SU-DHL-6 (cell line): Measurements from ENCODE around the gene TSPAN13.

Source experiments
- H2AFZ ChIP-seq: fragments of 200-600 bp; sonication (generic); 2 replicates; pipeline ENCODE4 v1.6.1; 2014; ENCODE audit warnings: low read depth, mild to moderate bottlenecking, moderate library complexity, mixed read lengths, antibody characterized with exemption, low read length; ENCODE audit not compliant: severe bottlenecking
- H3F3A ChIP-seq: fragments of 200-600 bp; shearing (Covaris generic); 2 replicates; pipeline ENCODE4 v1.6.0; 2016; ENCODE audit warnings: antibody characterized with exemption, mild to moderate bottlenecking; ENCODE audit not compliant: insufficient read depth
- H3K27ac ChIP-seq: fragments of 200-600 bp; sonication (generic); 2 replicates; pipeline ENCODE4 v1.5.1; 2016; ENCODE audit warnings: low read depth, mild to moderate bottlenecking, low read length, moderate library complexity, mixed read lengths
- H3K27me3 ChIP-seq: fragments of 200-600 bp; sonication (generic), shearing (Covaris generic); 2 replicates; pipeline ENCODE4 v1.6.0; 2014; ENCODE audit warnings: mild to moderate bottlenecking, low read length
- H3K36me3 ChIP-seq: fragments of 200-600 bp; sonication (generic); 2 replicates; pipeline ENCODE4 v1.6.1; 2014; ENCODE audit warnings: mild to moderate bottlenecking, low read length, mixed read lengths
- H3K4me2 ChIP-seq: fragments of 300-600, 200-600 bp; shearing (Covaris generic), sonication (generic); 2 replicates; pipeline ENCODE4 v1.6.0; 2014; ENCODE audit warnings: low read length, low read depth, mild to moderate bottlenecking; ENCODE audit not compliant: poor library complexity, severe bottlenecking
- H3K4me3 ChIP-seq: fragments of 200-600 bp; sonication (generic); 2 replicates; pipeline ENCODE4 v1.5.1; 2014; ENCODE audit warnings: antibody characterized with exemption, low read length, mild to moderate bottlenecking, mixed read lengths; ENCODE audit not compliant: insufficient read depth, poor library complexity, severe bottlenecking
- H3K79me2 ChIP-seq: fragments of 200-600 bp; sonication (generic); 2 replicates; pipeline ENCODE4 v1.6.1; 2014; ENCODE audit warnings: mild to moderate bottlenecking, low read length, moderate library complexity; ENCODE audit not compliant: insufficient read depth
- H3K9ac ChIP-seq: fragments of 200-600 bp; sonication (generic); 2 replicates; pipeline ENCODE4 v1.7.0; 2014; ENCODE audit warnings: mild to moderate bottlenecking, low read length
- H3K9me2 ChIP-seq: fragments of 200-600 bp; sonication (generic); replicated peaks from 2 replicates; pipeline ENCODE4 v1.6.1; 2014; ENCODE audit warnings: low read length; ENCODE audit not compliant: insufficient read depth
- H3K9me3 ChIP-seq: fragments of 200-600 bp; sonication (generic); 2 replicates; pipeline ENCODE4 v1.6.1; 2014; ENCODE audit warnings: low read length, mixed read lengths; ENCODE audit not compliant: insufficient read depth
- H4K20me1 ChIP-seq: fragments of 200-600 bp; sonication (generic); 2 replicates; pipeline ENCODE4 v1.6.1; 2014; ENCODE audit warnings: low read depth, mild to moderate bottlenecking, antibody characterized with exemption, low read length, moderate library complexity, mixed read lengths
- CTCF ChIP-seq: fragments of 200-600 bp; sonication (generic); IDR thresholded peaks from one replicate; pipeline ENCODE4 v1.5.1; 2017; ENCODE audit warnings: antibody characterized with exemption, mild to moderate bottlenecking, low read length, moderate library complexity; ENCODE audit not compliant: insufficient read depth, poor library complexity, severe bottlenecking
- EZH2phosphoT487 ChIP-seq: fragments of 200-600 bp; sonication (generic), shearing (Covaris generic); conservative IDR thresholded peaks from 2 replicates; pipeline ENCODE4 v1.6.1; 2018; ENCODE audit warnings: mild to moderate bottlenecking, antibody characterized with exemption, low read length, moderate library complexity, mixed read lengths

TSPAN13 gene

DNA sequence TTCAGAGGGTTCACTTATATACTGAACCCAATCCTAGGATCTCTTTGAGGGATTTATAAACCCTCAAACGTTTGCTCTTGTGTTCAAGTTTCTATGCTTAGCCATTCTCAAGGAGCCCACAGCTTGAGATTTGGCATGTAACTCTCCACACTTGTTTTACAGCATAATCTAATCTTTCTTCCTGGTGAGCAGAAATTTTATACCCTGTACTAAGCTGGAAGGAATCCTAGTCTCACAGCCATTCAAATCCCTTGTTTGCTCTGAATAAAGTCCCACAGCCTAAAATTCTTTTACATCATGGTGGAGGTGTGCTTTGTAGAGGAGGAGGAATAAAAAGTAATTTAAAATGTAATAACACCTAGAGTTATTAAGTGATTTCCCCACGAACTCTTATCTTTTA is 56.6 kb downstream of the TSPAN13 start:
- Histone ChIP-seq H3K36me3 (no peaks in the 10 kb centered on the region), H3F3A (no peaks in the 10 kb centered on the region), H3K4me3 (no peak overlapping the region), H3K9me2 (no peaks in the 10 kb centered on the region), H3K79me2 (no peaks in the 10 kb centered on the region), H3K4me2 (no peak overlapping the region), H3K27me3 (no peaks in the 10 kb centered on the region), H3K9ac (no peak overlapping the region), H3K27ac (no peak overlapping the region), H3K9me3 (no peaks in the 10 kb centered on the region), H4K20me1 (no peaks in the 10 kb centered on the region), H2AFZ (no peak overlapping the region)
- TF ChIP-seq EZH2phosphoT487 (no peak), CTCF (no peak)

DNA sequence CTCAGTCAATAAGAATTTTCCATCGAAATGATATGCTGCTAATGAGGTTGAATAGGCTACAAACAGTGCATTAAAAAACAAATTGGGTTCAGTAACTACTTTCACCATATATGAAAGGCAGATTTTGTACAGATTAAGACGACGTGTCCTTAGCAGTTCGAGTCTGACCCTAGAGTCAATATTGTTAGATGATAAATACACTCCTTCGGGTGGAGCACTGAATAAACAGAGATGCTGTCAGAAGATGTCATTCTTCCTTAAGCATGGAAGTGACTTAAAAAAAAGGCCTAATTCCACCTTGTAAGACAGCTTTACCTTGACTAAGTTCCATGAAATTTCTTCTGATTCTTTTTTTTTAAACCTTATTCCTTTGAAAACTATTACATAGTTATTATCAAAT is 57.0 kb downstream of the TSPAN13 start:
- H3K27ac ChIP-seq = no peak overlapping the region
- no peak overlapping the region for H2AFZ ChIP-seq
- TF ChIP-seq EZH2phosphoT487 (no peak), CTCF (no peak)
- no peaks in the 10 kb centered on the region for H3F3A ChIP-seq
- no peaks in the 10 kb centered on the region for H3K36me3 ChIP-seq
- no peak overlapping the region for H3K4me3 ChIP-seq
- H3K79me2 ChIP-seq = no peaks in the 10 kb centered on the region
- no peaks in the 10 kb centered on the region for H3K27me3 ChIP-seq
- H3K9me3 ChIP-seq = no peaks in the 10 kb centered on the region
- H4K20me1 ChIP-seq = no peaks in the 10 kb centered on the region
- H3K9ac ChIP-seq = no peak overlapping the region
- no peak overlapping the region for H3K4me2 ChIP-seq
- H3K9me2 ChIP-seq = no peaks in the 10 kb centered on the region

GRCh38 chr7:16811551-16811950 is 58.0 kb downstream of the TSPAN13 start:
- Histone ChIP-seq H3K9ac (no peak overlapping the region), H3K9me3 (no peaks in the 10 kb centered on the region), H3K36me3 (no peaks in the 10 kb centered on the region), H4K20me1 (no peaks in the 10 kb centered on the region), H3F3A (no peaks in the 10 kb centered on the region), H3K27ac (no peak overlapping the region), H2AFZ (no peak overlapping the region), H3K4me2 (no peak overlapping the region), H3K79me2 (no peaks in the 10 kb centered on the region), H3K4me3 (no peak overlapping the region), H3K9me2 (no peaks in the 10 kb centered on the region), H3K27me3 (no peaks in the 10 kb centered on the region)
- no peak for TF ChIP-seq EZH2phosphoT487

DNA sequence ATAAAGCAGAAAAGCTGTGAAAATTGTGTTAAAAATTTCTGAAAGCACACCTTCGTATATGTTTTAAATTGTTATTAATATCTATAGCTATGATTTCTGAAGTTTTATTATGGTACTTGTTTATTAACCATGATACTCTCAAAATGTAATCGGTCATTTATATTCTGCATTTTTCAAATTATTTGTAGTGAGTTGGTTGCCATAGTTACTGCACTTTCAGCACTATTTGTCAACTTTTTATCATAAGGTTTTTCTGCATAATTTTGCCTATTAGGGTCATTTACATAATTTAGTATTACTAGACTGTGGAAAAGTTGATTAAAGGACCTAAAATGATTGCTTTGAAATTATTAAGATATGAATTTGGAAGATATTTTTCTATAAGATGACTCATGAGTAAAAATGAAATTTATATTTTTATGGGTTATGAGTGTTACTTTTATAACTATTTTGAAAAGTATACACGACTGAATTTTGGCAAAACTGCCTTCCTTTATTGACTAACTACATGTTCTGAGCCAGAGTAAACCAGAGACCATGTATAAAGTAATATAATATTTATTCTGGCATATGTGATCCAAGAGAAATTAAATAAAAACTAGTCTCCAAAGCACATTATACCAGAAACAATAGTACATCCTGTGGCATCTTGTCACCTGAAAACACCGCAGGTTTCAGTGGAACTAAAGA is 59.1 kb downstream of the TSPAN13 start:
- no peaks in the 10 kb centered on the region for H3F3A ChIP-seq
- H2AFZ ChIP-seq = no peak overlapping the region
- H3K36me3 ChIP-seq = no peaks in the 10 kb centered on the region
- TF ChIP-seq EZH2phosphoT487 = no peak
- no peak for TF ChIP-seq CTCF
- H4K20me1 ChIP-seq = no peaks in the 10 kb centered on the region
- H3K9me3 ChIP-seq = no peaks in the 10 kb centered on the region
- no peak overlapping the region for H3K4me2 ChIP-seq
- H3K79me2 ChIP-seq = no peaks in the 10 kb centered on the region
- no peak overlapping the region for H3K27ac ChIP-seq
- H3K9ac ChIP-seq = no peak overlapping the region
- no peaks in the 10 kb centered on the region for H3K9me2 ChIP-seq
- no peaks in the 10 kb centered on the region for H3K27me3 ChIP-seq
- H3K4me3 ChIP-seq = no peak overlapping the region
